ENCODE data around the gene MACROD1. TPM values are rescaled to one million over a fixed set of nuclear protein-coding genes. Genes with fewer than 3 reads are reported as not detected.

The MACROD1 gene
- 12.6 and 19.2 TPM in 2 replicates for total RNA-seq

GRCh38 chr11:64165842-64166635, at the start of gene MACROD1:
MACROD1 (minus strand) TSS chr11:64166113; CDS start chr11:64165994, 119 bp downstream.

GRCh38 chr11:64206457-64207255, 40.7 kb upstream of the MACROD1 start, which contains the start of gene FERMT3:
FERMT3 (plus strand) TSS chr11:64206721; CDS start chr11:64207365, 644 bp downstream.

GRCh38 chr11:64185693-64186491, 20.0 kb upstream of the MACROD1 start, which contains the start of gene STIP1:
STIP1 (plus strand) TSS chr11:64186171; CDS start chr11:64186262, 91 bp downstream.

GRCh38 chr11:64035576-64035975, 130.3 kb downstream of the MACROD1 start, which contains the start of gene FLRT1:
FLRT1 (plus strand) TSS chr11:64035931; CDS start chr11:64116268, 80,337 bp downstream.

GRCh38 chr11:63986156-63986931, 179.6 kb downstream of the MACROD1 start, which contains the start of gene OTUB1:
OTUB1 (plus strand) TSS chr11:63986438; CDS start chr11:63986457, 19 bp downstream.

GRCh38 chr11:63974259-63975143, 191.4 kb downstream of the MACROD1 start, which contains the start of gene COX8A:
COX8A (plus strand) TSS chr11:63974620; CDS start chr11:63974681, 61 bp downstream.

Other genes starting within 250 kb of the MACROD1 start
- gene RCOR2, start 248.9 kb downstream of the MACROD1 start, total RNA-seq: 2.3 and 5.8 TPM in 2 replicates
- 10.9 and 13.8 TPM in 2 replicates for gene NAA40, start 227.1 kb downstream of the MACROD1 start, total RNA-seq
- gene COX8A, start 191.5 kb downstream of the MACROD1 start, total RNA-seq: 333 and 338 TPM in 2 replicates
- 43.1 and 44.3 TPM in 2 replicates for gene OTUB1, start 179.7 kb downstream of the MACROD1 start, total RNA-seq
- 0.03 and 0.07 TPM in 2 replicates for gene FLRT1, start 130.2 kb downstream of the MACROD1 start, total RNA-seq
- gene STIP1, start 20.1 kb upstream of the MACROD1 start, total RNA-seq: 111 and 134 TPM in 2 replicates
- 4.1 and 21.1 TPM in 2 replicates for gene FERMT3, start 40.6 kb upstream of the MACROD1 start, total RNA-seq
- 26.2 and 30.4 TPM in 2 replicates for gene TRPT1, start 60.1 kb upstream of the MACROD1 start, total RNA-seq
- 46.1 and 50.8 TPM in 2 replicates for gene NUDT22, start 60.2 kb upstream of the MACROD1 start, total RNA-seq
- gene DNAJC4, start 64.4 kb upstream of the MACROD1 start, total RNA-seq: 13.2 and 14.5 TPM in 2 replicates
- 54.3 and 83.2 TPM in 2 replicates for gene VEGFB, start 68.5 kb upstream of the MACROD1 start, total RNA-seq
- 80.7 and 81.8 TPM in 2 replicates for gene FKBP2, start 75.0 kb upstream of the MACROD1 start, total RNA-seq
- gene PPP1R14B, start 80.8 kb upstream of the MACROD1 start, total RNA-seq: 144 and 186 TPM in 2 replicates
- 39.9 and 51.0 TPM in 2 replicates for gene PLCB3, start 85.4 kb upstream of the MACROD1 start, total RNA-seq
- gene BAD, start 118.6 kb upstream of the MACROD1 start, total RNA-seq: 52.2 and 56.6 TPM in 2 replicates
- gene GPR137, start 119.7 kb upstream of the MACROD1 start, total RNA-seq: 14.8 and 15.1 TPM in 2 replicates
- 0.13 and 0.20 TPM in 2 replicates for gene KCNK4, start 125.2 kb upstream of the MACROD1 start, total RNA-seq
- gene CATSPERZ, start 134.2 kb upstream of the MACROD1 start, total RNA-seq: not detected in 2 replicates
- 26.0 and 31.1 TPM in 2 replicates for gene ESRRA, start 139.4 kb upstream of the MACROD1 start, total RNA-seq
- 150 and 180 TPM in 2 replicates for gene TRMT112, start 151.4 kb upstream of the MACROD1 start, total RNA-seq
- gene PRDX5, start 152.0 kb upstream of the MACROD1 start, total RNA-seq: 148 and 174 TPM in 2 replicates
- gene CCDC88B, start 174.1 kb upstream of the MACROD1 start, total RNA-seq: 0.85 and 1.2 TPM in 2 replicates
- gene RPS6KA4, start 193.0 kb upstream of the MACROD1 start, total RNA-seq: 37.9 and 52.5 TPM in 2 replicates

Data from smooth muscle cell of the pulmonary artery (primary cell).